Heart right ventricle (tissue), 16 donors: ENCODE results near the gene WIPF1. TPM values are rescaled to one million over a fixed set of nuclear protein-coding genes. Genes with fewer than 3 reads are reported as not detected.

Experiments
- ATAC-seq, 8 donors: fragments of 200-7000 bp; cut with Tn5 transposase; one replicate each; pipeline ENCODE4 v1.9.1; 2020; ENCODE audit warnings: mild to moderate bottlenecking in 8 of 8, moderate library complexity in 8 of 8, moderate number of reproducible peaks in 1 of 8
- DNase-seq, 2 donors: peaks; one replicate each; pipeline ENCODE4 v3.0.0-alpha.2; 2020
- H3K27ac ChIP-seq, 10 donors: fragments of 200-600 bp; sonication (generic) in 2 of 10; one replicate each; pipeline versions ENCODE4 v1.5.0 to v1.8.0; 2020 to 2022; ENCODE audit warnings: mild to moderate bottlenecking in 3 of 10
- H3K27me3 ChIP-seq, 7 donors: fragments of 200-600 bp; one replicate each; pipeline ENCODE4 v1.8.0; 2021 to 2022; ENCODE audit warnings: mild to moderate bottlenecking in 2 of 7
- H3K36me3 ChIP-seq, 9 donors: fragments of 200-600 bp; sonication (generic) in 1 of 9; one replicate each; pipeline versions ENCODE4 v1.5.0 to v1.8.0; 2020 to 2022; ENCODE audit warnings: mild to moderate bottlenecking in 2 of 9
- H3K4me1 ChIP-seq, 9 donors: fragments of 200-600 bp; sonication (generic) in 1 of 9; one replicate each; pipeline versions ENCODE4 v1.5.0 to v1.8.0; 2020 to 2022; ENCODE audit warnings: mild to moderate bottlenecking in 4 of 9
- H3K4me3 ChIP-seq, 10 donors: fragments of 200-600 bp; sonication (generic) in 2 of 10; one replicate each; pipeline versions ENCODE4 v1.5.0 to v1.8.0; 2020 to 2022; ENCODE audit warnings: mild to moderate bottlenecking in 7 of 10, moderate library complexity in 2 of 10
- H3K9me3 ChIP-seq, 11 donors: fragments of 200-600 bp in 10 of 11; sonication (generic) in 2 of 11; one replicate each; pipeline versions ENCODE4 v1.5.0 to v1.8.0; 2013 to 2022; ENCODE audit warnings: mild to moderate bottlenecking in 2 of 11, control low read depth in 1 of 11, moderate library complexity in 1 of 11
- CTCF ChIP-seq, 9 donors: fragments of 200-600 bp; sonication (generic) in 2 of 9; IDR thresholded peaks; one replicate each; pipeline versions ENCODE4 v1.5.0 to v1.8.0; 2021 to 2022; ENCODE audit warnings: antibody characterized with exemption in 9 of 9, mild to moderate bottlenecking in 5 of 9, moderate library complexity in 1 of 9
- WGBS, 2 donors: extraction: QIAGEN DNeasy Blood & Tissue Kit; methylation state at CpG; one replicate each; pipeline ENCODE4 v1.1.7; 2013; ENCODE audit warnings: inconsistent platforms in 1 of 2; 5-methylcytosine and 5-hydroxymethylcytosine counted together
- intact Hi-C, 10 donors: fragments of 100-400 bp; cut with DNase I; formaldehyde crosslinking; loops; one replicate each; pipeline versions ENCODE4 v1.11.1 to v1.14.2; 2022
- polyA plus RNA-seq, 2 donors: library from polyadenylated mRNA; stranded (reverse); fragments of 200-250 nt; gene quantifications; one replicate each; pipeline ENCODE4 v1.2.3, GENCODE V29; 2013
- total RNA-seq, 10 donors: library from RNA; stranded (reverse); fragmentation: NEBNext Ultra II Directional in 3 of 10; extraction: Animal tissue kit (Norgen Biotek cat#: 25700) in 3 of 10; gene quantifications; one replicate each; pipeline versions ENCODE4 v1.2.1 to v1.2.4, GENCODE V29; 2021 to 2023
- donor health status: Arrhythmogenic right ventricular cardiomyopathy.
- donor health status: ischemic (EF 13 %, LVEDD 7.1; RV severe dilation, severe dysfunction).
- donor health status: healthy with polysubstance abuse.
- donor health status: DM: no; HTN: yes; CAD: no.
- donor health status: DM: no; HTN: no; CAD: no.
- donor health status: ischemic (EF 25% LVEDD 6.9; RV normal size, moderate dysfunction).
- donor health status: ischemic (EF 25% LVEDD 5.7; RV mildly dilated, moderate dysfunction).
- donor health status: healthy.
- donor health status: DM: yes; HTN: yes; CAD: no.
- donor health status: Ischemic cardiomyopathy.
- donor health status: ischemic (EF 35%, LVEDD 5.7; RV mildly dilated, moderate dysfunction).
- donor health status: nonischemic (EF 11% LVEDD 7.7; RV severe dilation, severe dysfunction).
- donor health status: DM: yes; HTN: yes; CAD: no.
- donor health status: PGD.
- donor health status: ischemic (EF 29% LVEDD 5.4; RV normal size, mild dysfunction).
- donor health status: nonischemic (EF 23%, LVEDD 6.1; RV moderate dilation, normal function).

WIPF1 gene
- total and polyA plus RNA-seq, 12 donors: 9.1 to 48.1 (median 15.6) TPM

GRCh38 chr2:174581491-174581890 lies 16.1 kb downstream of the WIPF1 start:
- H3K36me3 ChIP-seq: peaks cover 0 to 96% (median 7%) of the 10 kb centered on the region in 9 donors
- DNase-seq (no peak), ATAC-seq (no peak)
- H3K4me3 ChIP-seq: no peak overlapping the region
- no peaks in the 10 kb centered on the region for H3K9me3 ChIP-seq
- no peak for TF ChIP-seq CTCF (IDR thresholded peaks at IDR 0.05)
- 72 to 79% methylated on average over 6 of the region's 6 CpGs for WGBS, 2 donors
- intact Hi-C loops: no loop called here
- H3K4me1 ChIP-seq: peaks cover 0 to 56% (median 9%) of the 10 kb centered on the region in 9 donors
- peak overlapping the region in 5 of 10 donors; percentile 28 to 65 (median 55) for H3K27ac ChIP-seq
- H3K27me3 ChIP-seq: no peaks in the 10 kb centered on the region

GRCh38 chr2:174580951-174581350 lies 16.7 kb downstream of the WIPF1 start:
- Histone ChIP-seq H3K4me1 (peaks cover 0 to 51% (median 6%) of the 10 kb centered on the region in 9 donors), H3K4me3 (no peak overlapping the region), H3K27me3 (no peaks in the 10 kb centered on the region), H3K27ac (peak overlapping the region in 5 of 10 donors; percentile 28 to 65 (median 55)), H3K9me3 (no peaks in the 10 kb centered on the region), H3K36me3 (peaks cover 0 to 100% (median 7%) of the 10 kb centered on the region in 9 donors)
- no peak for TF ChIP-seq CTCF (IDR thresholded peaks at IDR 0.05)
- peak in 5 of 8 donors; percentile 46 to 60 (median 58) for ATAC-seq
- WGBS, 2 donors: 76 to 86% methylated on average over 2 of the region's 2 CpGs
- intact Hi-C loops: no loop called here
- DNase-seq: no peak

GRCh38 chr2:174577967-174578589 lies 19.5 kb downstream of the WIPF1 start:
- ATAC-seq (peak in 3 of 8 donors; percentile 42 to 56 (median 48)), DNase-seq (no peak)
- TF ChIP-seq CTCF (IDR thresholded peaks at IDR 0.05): peak; percentile 15 to 62 (median 55)
- Histone ChIP-seq H3K4me1 (peaks cover 0 to 41% (median 13%) of the 10 kb centered on the region in 9 donors), H3K4me3 (no peak overlapping the region), H3K36me3 (peaks cover 0 to 99% (median 4%) of the 10 kb centered on the region in 9 donors), H3K9me3 (no peaks in the 10 kb centered on the region), H3K27ac (no peak overlapping the region), H3K27me3 (no peaks in the 10 kb centered on the region)
- intact Hi-C loops: loop anchor here in 3 of 10 donors (10.0 kb wide), 1 partner anchor 107 kb away; no protein-coding TSS in a partner anchor

- Histone ChIP-seq H3K27me3 (no peaks in the 10 kb centered on the region), H3K4me3 (no peak overlapping the region), H3K9me3 (no peaks in the 10 kb centered on the region), H3K36me3 (peaks cover 0 to 99% (median 13%) of the 10 kb centered on the region in 9 donors), H3K4me1 (peaks cover 0 to 36% (median 9%) of the 10 kb centered on the region in 9 donors), H3K27ac (peak overlapping the region in 2 of 10 donors; percentile 19 to 69)
- no peak for TF ChIP-seq CTCF (IDR thresholded peaks at IDR 0.05)
- ATAC-seq: peak in 1 of 8 donors; percentile 27
- 88 to 97% methylated on average over 16 of the region's 16 CpGs for WGBS, 2 donors
- DNase-seq: no peak
- intact Hi-C loops: loop anchor here in 3 of 10 donors (10.0 kb wide), 1 partner anchor 110 kb away; no protein-coding TSS in a partner anchor
Observed at GRCh38 chr2:174575124-174575776, 22.4 kb downstream of the WIPF1 start.
